ENCODE data around the gene SELENOF. TPM values are rescaled to one million over a fixed set of nuclear protein-coding genes. Genes with fewer than 3 reads are reported as not detected.

Gene SELENOF
- total RNA-seq, 1 experiment from 2014 or later = 175 TPM

GRCh38 chr1:86825319-86825718 lies 88.6 kb downstream of the SELENOF start:
- no peaks in the 10 kb centered on the region for H3K36me3 ChIP-seq (ENCODE audit: control insufficient read depth in 1 of 2, insufficient read depth in 2 of 2, low read length in 2 of 2)
- no peak overlapping the region for H3K4me3 ChIP-seq (replicated peaks in 1 of 2; ENCODE audit: low read depth in 1 of 2, low read length in 2 of 2)
- no peak overlapping the region for H3K9ac ChIP-seq (ENCODE audit: low read length)
- no peaks in the 10 kb centered on the region for H3K79me2 ChIP-seq (ENCODE audit: insufficient read depth, low read length)
- ChIA-PET RAD21 (ENCODE audit: low non-redundant PET in 1 of 2, low total read pairs in 2 of 2, uncharacterized antibody in 2 of 2, unreplicated experiment in 2 of 2) (no interaction called here), POLR2A (no interaction called here), CTCF (interaction anchor here (1.1 kb wide), 1 partner anchor 8 kb away, joined by 4 read pairs; no protein-coding TSS in a partner anchor)
- H4K20me1 ChIP-seq (ENCODE audit: insufficient read depth) = no peaks in the 10 kb centered on the region
- TF ChIP-seq POLR2AphosphoS5 (IDR thresholded peaks at IDR 0.05; ENCODE audit: low read depth, low read length) (no peak), RAD21 (IDR thresholded peaks at IDR 0.05; ENCODE audit: low read depth) (no peak), FOSL1 (IDR thresholded peaks at IDR 0.05; ENCODE audit: low read depth) (no peak), REST (IDR thresholded peaks at IDR 0.05; ENCODE audit: low read depth) (no peak), CTCF (IDR thresholded peaks at IDR 0.05 in 2 of 3, conservative IDR thresholded peaks at IDR 0.05 in 1 of 3; ENCODE audit: borderline replicate concordance in 1 of 3, insufficient read depth in 1 of 3, low read depth in 2 of 3, low read length in 2 of 3) (no peak), CEBPB (IDR thresholded peaks at IDR 0.05; ENCODE audit: low read depth) (no peak), POLR2A (IDR thresholded peaks at IDR 0.05; ENCODE audit: borderline replicate concordance, extremely low read depth, insufficient read depth, insufficient read length) (no peak), JUND (IDR thresholded peaks at IDR 0.05) (no peak), ZFX (IDR thresholded peaks at IDR 0.05) (no peak), EGR1 (IDR thresholded peaks at IDR 0.05; ENCODE audit: low read depth) (no peak), MAX (IDR thresholded peaks at IDR 0.05) (no peak), EZH2phosphoT487 (IDR thresholded peaks at IDR 0.05; ENCODE audit: borderline replicate concordance) (no peak), YY1 (IDR thresholded peaks at IDR 0.05; ENCODE audit: extremely low read depth, insufficient replicate concordance, low read depth, low read length) (no peak), ZNF274 (IDR thresholded peaks at IDR 0.05; ENCODE audit: low read depth, low read length) (no peak), TCF7L2 (IDR thresholded peaks at IDR 0.05; ENCODE audit: borderline replicate concordance, extremely low read depth, insufficient read depth, insufficient read length) (no peak), SIN3A (IDR thresholded peaks at IDR 0.05; ENCODE audit: low read depth) (no peak)
- ATAC-seq (no peak), DNase-seq (ENCODE audit: low read depth, low spot score) (no peak)
- H2AFZ ChIP-seq (ENCODE audit: low read depth, low read length, poor library complexity, severe bottlenecking) = no peak overlapping the region
- no peak overlapping the region for H3K27ac ChIP-seq (ENCODE audit: low read depth, low read length)
- no peaks in the 10 kb centered on the region for H3K27me3 ChIP-seq (ENCODE audit: insufficient read depth, low read length)
- no peaks in the 10 kb centered on the region for H3K9me2 ChIP-seq (ENCODE audit: insufficient read depth)
- BruUV-seq (replicated peaks) = no TSS peak
- no peak overlapping the region for H3K4me2 ChIP-seq (ENCODE audit: low read length)
- no peaks in the 10 kb centered on the region for H3K9me3 ChIP-seq (ENCODE audit: control insufficient read depth in 1 of 2, insufficient read depth in 1 of 2, low read depth in 1 of 2, low read length in 2 of 2)
- H3K4me1 ChIP-seq (ENCODE audit: control insufficient read depth in 1 of 2, insufficient read depth in 2 of 2, low read length in 2 of 2) = no peaks in the 10 kb centered on the region
- intact Hi-C loops (cut with micrococcal nuclease) = no loop called here
